ENCODE measurements around the gene CBX7.

- TF ChIP-seq CTCF (IDR thresholded peaks at IDR 0.05) (no peak), EP300 (IDR thresholded peaks at IDR 0.05) (no peak), POLR2A (IDR thresholded peaks at IDR 0.05) (no peak)
Measured at GRCh38 chr22:39175353-39176142, 23.1 kb upstream of the CBX7 start.
